NCI-H69 (cell line): Measurements from ENCODE around the gene PTPRT.

Source experiments
- DNase-seq: peaks from one replicate; lab custom pipeline; 2025; lab: John Stamatoyannopoulos, UW

PTPRT gene

DNA sequence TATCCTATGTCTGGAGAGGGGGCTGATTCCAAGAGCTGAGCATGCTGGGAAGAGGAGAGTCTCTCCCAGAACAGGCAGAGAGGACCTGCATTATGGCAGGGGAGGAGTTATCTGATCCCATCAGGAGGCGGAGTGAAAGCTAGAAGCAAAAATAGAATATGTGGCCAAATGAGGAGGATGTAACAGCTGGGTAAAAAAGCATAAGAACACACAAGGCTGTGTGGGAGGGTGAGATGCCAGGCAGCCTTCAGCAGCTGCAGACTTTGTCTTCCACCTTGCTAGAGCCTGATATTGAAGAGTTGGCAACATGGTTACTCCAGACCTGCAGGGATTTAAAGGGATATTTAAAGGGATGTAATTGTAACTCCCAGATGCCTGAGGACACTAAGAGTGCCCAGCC lies 167.1 kb downstream of the PTPRT start:
- DNase-seq, result no peak

DNA sequence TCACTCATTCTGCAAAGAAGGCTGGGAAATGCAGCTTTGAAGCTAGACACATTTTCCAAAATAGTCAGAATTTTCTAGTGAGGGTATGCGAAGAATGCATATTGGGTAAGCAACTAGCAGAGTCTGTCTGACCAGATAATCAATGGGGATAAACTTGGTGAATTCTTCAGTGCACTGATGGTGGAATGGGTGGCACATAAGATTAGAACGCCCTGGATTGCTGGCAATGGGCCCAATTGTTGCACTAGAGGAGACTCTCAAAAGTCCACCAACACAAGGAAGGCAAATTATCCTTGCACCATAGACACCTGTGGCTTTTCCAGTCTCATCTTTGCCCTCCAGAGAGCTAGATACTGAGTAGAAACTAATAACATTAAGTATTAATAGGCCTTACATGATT lies 167.6 kb downstream of the PTPRT start:
- no peak for DNase-seq

DNA sequence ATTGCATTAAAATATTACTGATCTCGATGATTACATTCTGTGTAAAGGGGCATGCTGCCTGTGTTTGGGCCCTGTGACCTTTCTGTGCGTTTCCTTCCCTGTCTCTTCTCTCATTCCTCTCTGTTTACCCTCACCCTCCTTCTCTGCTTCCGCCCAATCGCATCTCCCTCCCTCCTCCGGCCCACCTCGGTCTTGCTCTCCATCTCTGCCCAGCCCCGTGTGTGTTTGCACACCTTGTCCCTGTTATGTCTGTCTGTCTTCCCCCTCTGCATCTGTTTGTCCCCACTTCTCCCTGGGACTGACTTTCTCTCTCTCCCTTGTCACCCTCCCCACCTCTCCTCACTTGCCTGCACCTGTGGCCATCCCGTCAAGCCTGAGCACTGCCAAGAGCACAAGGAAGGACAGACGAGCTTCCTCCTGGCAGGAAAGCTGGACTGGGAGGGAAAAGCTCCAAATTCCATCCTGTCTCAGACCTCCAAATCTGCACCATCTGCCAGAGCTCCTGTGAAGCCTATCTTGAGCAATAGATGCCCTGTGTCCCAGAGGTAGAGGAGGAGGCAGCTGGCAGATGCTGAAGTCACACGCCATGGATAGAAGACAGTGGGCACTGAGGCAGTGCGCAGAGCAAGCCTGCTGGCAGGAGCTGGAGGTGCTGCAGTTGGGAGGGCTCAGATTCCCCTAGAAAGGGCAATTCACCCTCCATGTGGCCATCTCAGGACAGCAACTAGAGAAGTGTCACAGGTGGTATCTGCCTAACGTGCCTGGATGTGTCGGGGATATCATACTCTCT lies 172.3 kb downstream of the PTPRT start:
- DNase-seq, result no peak

DNA sequence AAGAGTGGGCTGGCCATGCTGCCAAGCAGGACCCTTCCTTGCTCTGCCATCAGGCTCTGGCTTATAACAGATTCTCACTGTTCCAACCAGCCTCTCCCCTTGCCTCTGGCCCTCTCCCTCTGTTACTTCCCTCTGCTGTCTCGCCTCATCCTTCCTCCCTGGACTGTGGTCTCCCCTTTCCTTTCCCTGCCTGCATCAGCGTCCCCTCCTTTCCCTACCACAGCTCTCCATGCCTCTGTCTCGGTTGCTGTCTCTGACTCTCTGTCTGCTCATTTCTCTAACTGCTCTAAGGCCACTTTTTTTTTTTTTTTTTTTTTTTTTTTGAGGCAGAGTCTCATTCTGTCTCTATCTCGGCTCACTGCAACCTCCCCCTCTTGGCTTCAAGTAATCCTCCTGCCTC lies 173.4 kb downstream of the PTPRT start:
- DNase-seq, result no peak

DNA sequence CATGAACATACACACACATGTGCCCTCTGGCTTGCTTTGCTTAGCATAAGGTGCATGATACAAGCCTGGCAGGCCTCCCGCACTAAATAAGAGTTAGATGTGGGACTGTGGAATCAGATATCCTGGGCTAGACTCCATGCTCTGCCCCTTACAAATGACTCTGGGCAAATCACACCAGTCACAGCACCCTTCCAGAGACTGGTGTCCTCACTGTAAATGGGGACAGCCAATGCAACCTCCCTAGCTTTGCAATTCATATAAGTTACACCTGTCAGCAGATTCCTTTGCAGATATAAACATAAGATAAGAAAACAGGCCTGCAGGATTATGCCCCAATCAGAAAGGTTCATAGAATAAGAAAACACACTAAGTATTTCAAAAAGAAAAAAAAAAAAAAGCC lies 174.1 kb downstream of the PTPRT start:
- DNase-seq, result no peak

DNA sequence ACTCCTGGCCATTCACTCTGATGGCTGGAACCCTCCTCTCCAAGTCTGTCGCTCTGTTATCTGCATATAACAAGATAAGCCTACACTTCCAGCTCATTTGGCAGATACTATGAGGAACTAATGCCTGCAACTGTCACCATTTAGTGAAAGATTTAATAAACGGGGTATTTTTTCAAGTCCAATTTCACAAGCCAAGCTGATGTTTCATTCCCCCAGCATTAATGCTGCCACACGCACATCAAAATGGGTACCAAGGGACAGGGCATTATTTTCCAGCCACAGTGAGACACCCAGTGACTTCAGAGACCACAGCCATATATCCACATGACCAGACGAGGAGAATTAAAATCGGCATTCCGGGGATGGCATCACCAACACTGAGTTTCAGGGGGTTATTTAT lies 175.5 kb downstream of the PTPRT start:
- DNase-seq, result no peak

DNA sequence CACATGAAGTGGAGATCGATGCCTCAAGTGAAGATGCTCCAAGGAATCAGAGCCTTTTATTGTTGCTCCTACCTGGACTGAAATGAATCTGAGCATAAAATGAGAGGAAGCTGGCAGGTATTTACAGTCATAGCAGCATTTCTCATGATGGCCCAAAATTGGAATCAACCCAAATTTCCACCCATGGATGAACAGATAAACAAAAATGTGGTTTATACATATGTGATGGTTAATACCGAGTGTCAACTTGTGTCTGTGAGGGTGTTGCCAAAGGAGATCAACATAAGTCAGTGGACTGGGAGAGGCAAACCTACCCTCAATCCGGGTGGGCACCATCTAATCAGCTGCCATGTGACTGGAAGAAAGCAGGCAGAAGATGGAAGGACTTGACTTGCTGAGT lies 178.2 kb downstream of the PTPRT start:
- no peak for DNase-seq

DNA sequence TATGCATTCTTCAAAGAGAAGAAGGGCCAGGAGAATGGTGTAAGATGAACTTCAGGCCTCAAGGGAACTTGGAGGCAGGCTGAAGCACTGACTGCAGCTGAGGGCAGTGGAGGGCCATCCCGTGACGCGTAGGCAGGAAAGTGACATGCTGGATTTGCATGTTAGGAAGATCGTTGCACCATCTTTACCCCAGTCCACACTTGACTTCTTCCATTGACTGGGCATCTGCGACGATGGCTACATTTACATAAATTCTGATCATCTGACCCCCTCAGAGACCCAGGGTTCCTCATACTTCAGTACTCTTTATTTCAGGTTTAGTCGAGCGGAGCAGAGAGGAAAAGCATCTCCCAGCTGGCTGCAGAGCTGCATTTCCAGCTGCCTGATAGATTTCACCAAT lies 180.2 kb downstream of the PTPRT start:
- DNase-seq, result no peak

DNA sequence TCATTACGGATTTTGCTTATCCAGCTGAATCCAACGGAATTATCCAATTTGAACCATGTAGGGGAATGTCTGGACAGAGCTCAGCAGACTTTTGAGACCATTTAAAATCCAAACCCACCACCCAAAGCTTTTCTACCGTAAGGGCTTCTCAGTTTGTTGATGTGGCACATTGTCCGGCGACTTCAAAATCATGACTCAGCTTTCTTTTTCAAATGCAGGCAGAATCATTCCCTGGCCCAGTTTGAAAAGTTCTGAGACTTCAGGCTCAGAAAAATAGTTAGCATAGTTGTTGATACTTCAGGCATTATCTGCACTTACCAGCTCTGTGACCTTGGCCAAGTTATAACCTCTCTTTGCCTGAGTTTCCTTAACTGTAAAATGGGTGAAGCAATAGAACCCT lies 182.2 kb downstream of the PTPRT start:
- DNase-seq, result no peak

DNA sequence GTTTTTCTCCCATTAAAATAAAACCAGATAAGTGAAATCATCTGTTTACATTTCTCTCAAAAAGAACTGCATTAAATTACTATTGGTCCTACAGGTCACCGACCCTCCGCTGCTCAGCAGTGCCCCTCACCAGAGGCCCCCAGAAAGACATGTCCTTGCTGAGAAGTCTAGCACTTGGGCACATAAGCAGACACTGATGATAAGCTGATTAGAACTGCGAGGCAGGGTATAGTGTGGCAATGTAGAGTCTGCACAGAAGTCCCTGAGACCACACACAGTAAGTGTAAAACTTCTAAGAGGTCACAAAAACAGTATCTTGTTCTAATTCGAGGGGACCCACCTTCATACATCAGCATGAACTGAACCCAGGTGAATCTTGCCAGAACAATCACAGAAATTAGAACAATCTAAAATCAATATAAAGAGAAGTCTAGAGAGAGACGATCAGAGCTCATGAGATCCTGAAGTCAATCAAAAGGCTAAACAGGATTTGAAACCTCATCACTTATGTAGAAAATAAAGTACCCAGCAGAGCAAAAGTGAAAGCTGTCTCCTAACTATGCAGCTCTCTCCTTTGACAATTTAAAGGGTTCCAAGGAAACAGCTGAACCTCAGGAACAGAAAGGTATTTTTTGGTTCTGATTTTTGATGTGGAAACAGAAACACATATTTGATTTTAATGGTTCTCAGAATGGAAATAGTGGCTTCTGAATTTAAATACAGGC lies 182.9 kb downstream of the PTPRT start:
- no peak for DNase-seq

DNA sequence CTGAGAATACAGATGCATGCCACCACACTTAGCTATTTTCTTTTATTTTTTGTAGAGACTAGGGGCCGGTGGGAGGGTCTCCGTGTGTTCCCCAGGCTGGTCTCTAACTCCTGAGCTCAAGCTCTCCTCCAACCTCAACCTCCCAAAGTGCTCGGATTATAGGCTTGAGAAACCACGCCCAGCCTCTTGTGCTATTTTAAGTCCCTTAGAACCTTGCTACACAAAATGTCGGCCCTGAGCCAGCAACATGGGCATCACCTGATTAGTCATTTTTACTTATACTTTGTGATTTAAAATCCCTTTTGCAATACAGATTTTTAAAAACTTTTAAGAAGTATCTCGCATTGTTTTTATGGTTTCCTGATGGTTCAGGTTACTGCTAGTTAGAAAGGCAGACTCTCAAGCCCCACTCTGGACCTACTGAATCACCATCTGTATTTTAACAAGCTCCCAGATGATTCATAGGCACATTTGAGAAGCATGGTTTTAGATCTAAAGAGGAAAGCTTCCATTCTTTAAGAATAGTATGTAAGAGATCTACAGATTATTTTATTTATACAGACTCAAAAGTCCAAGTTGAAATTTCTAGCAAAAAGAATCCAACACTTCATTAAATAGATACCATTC lies 186.3 kb downstream of the PTPRT start:
- DNase-seq, result no peak

DNA sequence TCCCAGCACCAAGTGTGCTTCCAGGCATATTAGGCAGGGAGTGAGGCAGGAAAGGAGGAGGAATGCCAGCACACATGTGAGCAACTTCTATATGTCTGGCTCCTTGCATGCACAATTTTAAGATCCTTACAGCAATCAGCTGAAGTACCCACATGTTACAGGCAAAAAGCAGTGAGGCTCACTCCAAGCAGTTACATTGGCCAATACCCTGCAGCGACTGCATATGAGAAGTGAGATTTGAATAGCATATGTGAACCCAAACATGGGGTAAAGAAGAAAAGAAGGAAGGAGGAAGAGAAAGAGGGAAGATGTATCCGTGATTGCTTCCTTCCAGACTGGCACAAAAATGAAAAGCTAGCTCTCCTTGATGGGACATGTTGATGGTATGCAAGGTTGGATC lies 193.6 kb downstream of the PTPRT start:
- DNase-seq, result no peak

DNA sequence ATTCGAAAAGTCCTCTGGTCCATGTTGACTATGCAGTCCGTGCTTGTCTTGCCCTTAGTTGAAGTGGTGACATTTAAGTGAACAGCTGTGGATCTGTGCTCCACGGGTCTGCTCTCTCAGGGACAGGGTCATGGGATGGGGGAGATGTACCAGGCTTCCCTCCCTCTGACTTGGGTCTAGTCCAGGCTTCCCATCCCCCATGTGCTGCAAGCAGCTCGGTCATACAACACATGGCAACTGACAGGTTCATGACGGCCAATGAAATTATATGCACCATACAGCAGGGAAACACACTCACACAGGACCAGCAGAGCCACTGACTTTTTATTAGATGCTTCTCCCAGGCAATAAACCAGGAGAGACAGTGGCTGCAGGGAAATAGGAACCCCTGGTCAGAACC lies 201.4 kb downstream of the PTPRT start:
- no peak for DNase-seq

DNA sequence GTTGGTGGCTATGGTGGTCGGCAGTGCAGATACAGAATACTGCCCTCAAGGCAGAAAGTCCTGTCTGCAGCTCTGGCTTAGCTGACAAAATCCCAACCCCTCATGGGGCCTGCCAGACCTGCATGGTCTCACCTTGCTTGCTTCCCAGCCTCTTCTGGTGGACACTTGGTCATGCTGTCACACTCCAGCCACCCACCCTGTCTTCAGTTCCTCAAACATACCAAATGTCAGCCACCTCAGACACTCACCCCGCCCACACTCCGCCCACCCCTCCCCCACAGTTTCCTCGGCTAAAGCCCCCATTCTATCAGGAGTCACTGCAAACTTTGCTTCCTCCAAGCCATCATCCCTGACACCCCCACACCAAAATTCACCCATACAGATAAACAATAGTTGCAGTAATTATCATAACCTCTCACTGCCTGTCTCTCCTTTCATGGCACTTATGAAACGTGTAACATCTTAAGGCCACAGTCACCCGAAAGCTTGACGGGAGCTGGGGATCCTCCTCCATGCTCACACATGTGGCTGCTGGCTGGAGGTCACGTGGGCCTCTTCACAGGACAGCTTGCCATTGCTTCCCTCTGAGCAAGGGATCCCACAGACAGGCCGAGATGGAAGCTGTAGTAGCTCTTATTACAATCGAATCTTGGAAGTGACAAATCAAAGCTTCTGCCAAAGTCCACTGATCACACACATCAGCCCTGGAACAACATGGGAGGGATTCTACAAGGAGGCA lies 202.2 kb downstream of the PTPRT start:
- no peak for DNase-seq

DNA sequence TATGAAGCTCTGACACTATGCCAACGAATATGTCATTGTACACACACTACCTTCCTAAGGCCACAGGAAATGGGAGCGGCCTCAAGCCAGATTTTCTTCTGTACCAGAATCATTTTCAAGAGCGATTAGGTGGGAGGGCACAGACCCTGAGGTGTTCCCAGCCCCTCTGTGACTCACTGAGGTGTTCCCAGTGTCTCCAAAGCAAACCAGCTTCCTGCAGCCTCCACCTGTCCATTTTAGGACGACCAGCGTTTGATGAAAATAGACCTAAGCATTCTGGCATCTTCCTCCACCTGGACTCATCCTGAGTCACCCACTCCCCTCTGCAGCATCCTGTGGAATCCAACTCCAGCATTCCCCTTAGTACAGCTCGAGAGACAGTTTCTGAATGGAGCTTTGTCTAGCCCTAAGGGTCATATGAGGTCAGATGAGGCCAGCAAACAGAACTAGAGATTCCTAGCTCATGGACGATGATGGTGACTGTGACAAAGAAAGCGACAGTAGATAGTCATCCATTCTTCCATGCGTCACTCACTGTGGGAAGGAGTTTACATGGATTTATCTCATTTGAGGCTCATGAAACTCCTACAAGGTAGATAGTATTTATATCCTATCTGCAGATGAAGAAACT lies 203.4 kb downstream of the PTPRT start:
- no peak for DNase-seq

DNA sequence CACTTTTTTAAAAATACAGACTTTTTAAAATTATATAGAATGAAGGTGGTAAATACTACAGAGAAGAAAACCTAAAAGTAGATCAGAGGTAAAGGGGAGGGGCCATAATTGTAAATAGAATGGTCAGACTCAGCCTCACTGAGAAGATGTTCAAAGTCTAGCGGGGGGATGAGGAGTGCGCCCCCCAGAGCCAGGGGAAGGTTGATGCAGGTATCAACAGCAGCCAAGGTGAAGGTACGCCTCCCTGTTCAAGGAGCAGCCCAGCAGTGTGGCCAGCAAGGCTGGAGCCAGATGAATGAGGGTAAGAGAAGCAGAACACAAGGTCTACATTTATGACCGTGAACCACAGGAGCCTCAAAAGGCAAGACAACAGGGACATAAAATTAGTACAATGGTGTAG lies 204.1 kb downstream of the PTPRT start:
- no peak for DNase-seq

DNA sequence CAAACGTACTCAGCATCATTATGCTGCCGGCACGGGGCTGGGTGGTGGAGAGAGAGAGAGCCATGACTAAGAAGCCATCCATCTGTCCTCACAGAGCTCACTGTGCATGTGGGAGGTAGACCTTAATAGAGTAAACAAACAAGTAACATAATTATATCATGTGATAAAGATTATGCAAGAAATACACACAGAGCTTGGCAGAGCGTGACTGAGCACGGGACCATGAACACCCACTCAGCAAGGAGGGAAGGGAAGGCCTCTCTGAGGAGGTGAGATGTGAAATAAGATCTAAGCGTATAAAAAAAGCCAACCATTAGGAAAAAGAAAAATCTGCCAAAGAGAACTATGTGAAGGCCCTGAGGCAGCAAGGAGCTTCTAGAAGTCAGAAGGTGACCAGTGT lies 207.5 kb downstream of the PTPRT start:
- no peak for DNase-seq

DNA sequence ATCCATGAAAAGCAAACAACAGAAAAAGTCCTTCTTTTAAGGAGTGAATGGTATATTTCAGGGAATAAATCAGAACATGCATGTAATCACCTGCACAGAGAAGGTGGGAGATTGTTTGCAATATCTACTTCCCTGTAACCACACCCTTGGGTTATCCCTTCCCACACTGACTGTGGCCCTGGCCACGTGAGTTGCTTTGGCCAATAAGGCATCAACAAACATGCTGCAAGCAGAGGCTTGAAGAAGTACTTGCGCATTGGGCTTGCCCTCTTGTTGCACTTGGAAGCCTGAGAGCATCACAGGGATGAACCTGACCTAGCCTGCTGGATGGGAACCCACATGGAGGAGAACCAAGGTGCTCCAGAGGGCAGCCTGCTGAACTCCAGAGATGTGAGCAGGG lies 208.5 kb downstream of the PTPRT start:
- DNase-seq, result no peak

DNA sequence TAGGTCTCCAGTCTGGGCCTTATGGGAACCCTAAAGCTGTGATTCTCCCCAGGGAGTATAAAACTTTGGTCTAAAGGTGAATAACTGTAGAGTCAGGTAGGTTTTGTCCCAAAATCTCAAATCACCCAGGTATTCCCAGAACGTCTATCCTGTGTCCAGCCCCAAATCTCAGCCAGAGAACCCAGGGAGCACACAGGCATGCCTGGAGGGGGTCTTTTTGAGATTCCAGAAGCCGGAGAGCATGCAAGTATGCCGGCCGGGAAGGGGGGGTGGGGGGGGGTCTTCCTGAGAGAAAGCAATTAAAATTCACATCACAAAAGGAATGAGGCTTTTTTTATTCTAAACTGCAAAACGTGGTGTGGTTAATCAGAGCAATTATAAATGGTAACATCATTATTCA lies 210.0 kb downstream of the PTPRT start:
- DNase-seq, result no peak

DNA sequence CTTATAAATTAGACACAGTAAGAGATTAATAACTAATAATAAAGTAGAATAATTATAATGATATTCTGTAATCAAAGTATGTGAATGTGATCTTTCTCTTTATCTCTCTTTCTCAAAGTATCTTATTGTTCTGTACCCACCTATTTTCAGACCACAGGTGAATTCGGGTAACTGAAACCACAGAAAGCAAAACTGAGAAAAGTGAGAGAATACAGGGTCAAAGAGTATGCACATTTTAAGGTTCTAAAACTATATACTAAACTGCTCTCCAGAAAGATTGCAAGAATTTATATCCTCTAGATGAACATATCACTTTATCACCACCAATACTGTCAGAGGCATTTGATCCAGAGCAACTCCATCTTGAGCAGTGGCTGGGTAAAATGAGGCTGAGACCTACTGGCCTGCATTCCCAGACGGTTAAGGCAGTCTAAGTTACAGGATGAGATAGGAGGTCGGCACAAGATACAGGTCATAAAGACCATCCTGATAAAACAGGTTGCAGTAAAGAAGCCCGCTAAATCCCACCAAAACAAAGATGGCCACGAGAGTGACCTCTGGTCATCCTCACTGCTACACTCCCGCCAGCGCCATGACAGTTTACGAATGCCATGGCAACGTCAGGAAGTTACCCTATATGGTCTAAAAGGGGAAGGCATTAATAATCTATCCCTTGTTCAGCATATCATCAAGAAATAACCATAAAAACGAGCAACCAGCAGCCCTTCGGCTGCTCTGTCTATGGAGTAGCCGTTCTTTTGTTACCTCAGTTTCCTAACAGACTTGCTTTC lies 211.3 kb downstream of the PTPRT start:
- no peak for DNase-seq

DNA sequence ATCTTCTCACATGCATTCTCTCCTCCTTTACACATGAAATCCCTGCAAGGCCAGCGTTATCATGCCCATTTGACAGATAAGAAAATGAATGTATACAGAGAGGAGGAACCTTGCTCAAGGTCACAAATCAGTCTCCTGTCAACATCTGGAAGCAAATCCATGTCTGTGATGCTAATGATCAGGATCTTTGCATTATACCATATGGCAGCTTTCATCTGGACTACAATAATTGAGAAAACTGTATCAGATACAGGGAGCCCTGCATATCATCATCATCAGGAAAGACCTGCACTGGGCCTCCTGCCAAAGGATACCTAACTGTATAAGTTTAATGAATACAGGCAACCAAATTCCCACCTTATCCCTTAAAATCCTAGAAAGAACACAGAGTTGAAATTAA lies 213.7 kb downstream of the PTPRT start:
- no peak for DNase-seq
